AG20443 (cell line): ENCODE measurements around the gene PCLAF.

ENCODE experiments used
- DNase-seq: peaks from one replicate; pipeline ENCODE4 v3.0.0; 2012; ENCODE audit warnings: low spot score, mixed read lengths

PCLAF gene

GRCh38 chr15:64315216-64315615, 66.0 kb downstream of the PCLAF start:
- DNase-seq, result no peak

- DNase-seq, result no peak
These were observed 66.8 kb downstream of the PCLAF start for GRCh38 chr15:64314456-64314855.
